Stimulated activated CD4-positive, alpha-beta T cell treated with anti-CD3 and anti-CD28 coated beads, TNF-alpha, amount 100 ng/mL, for 4 hours (primary cell): ENCODE measurements around the gene ASTN2.

Experiments
- DNase-seq, 3 experiments: peaks; one replicate each; pipeline ENCODE4 v3.0.0-alpha.2; 2020; ENCODE audit warnings: low read depth in 3 of 3

The ASTN2 gene

DNA sequence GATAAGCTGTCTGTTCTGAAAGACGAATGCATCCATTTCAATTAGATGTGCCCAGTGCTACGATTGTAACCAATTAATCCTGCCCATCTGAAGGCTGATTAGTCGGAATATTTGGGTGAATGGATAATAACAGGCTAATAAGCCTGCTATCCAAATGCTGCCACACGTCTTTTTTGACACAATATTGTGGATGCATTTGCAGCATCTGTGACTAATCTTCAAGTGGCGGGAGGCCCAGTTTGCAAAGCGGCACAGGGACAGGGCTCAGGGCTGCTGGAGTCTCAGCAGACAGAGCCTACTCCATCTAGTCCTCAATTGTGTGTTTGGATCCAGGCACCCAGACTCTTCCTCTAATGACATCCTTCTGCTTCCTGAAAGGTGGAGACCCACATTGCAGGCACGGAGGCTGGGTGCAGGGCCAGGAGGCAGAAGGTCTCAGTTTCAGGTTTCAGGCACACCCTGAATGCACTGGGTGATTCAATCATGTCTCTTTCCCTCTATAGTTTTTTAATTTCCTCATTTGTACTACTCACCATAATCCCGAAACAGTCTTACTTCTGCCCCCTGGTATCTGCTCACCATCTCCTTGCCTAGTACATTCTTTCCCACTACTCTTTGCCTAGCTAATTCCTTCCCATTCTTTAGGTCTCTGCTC, 169.6 kb downstream of the ASTN2 start:
- no peak for DNase-seq

DNA sequence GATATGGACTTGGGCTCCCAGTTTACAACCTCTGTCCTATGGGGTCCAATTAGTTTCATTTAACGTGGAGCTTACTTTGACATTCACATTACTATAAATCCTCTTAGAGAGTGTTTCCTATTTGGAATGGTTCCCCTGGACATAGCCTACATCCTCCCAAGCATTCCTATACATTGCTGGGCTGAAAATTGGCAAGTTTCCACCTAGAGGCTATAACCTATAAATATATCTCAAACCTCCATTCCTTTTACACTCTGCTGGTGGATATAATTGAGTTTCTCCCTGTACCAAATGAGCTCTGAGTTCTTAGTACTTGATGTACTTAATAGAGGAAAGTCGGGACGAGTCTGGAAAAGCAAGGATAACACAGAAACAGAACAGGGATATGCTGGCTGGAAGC, 172.8 kb downstream of the ASTN2 start:
- DNase-seq: no peak

DNA sequence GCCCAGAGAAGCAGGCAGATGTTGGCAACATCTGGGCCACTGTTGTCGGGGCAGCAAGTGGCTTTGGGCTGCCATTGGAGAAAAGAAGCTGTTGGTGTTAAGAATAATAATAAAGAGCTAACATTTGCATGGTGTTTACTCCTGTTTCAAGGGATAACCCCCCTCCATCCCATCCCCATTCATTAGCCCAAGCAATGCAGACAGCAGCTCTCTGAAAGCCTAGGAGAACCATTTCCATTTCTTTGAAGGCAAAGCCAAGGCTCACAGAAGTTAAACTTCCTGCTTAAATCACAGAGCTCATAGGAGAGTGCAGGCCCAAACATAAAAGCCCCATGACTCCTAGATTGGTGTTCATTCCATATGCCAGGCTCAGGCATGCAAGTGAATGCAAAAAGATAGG, 175.4 kb downstream of the ASTN2 start:
- no peak for DNase-seq

DNA sequence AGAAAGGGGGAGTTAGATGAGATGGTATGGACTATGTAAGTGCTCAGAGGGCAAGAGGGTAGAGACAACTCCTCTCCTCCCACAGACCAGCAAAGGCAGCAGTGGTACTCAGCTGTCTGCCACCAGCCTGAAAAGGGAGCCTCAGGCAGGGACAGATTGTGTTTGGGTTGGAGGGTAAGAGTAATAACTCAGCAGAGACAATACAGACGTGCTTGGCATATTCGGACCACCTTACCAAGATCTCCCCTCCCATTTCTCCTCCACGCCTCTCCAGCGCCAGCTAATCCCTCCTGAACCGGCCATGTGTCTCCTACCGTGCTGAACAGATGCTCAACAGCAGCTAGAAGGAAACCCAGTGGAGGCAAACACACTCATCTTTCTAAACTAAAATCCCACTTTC, 180.8 kb downstream of the ASTN2 start:
- no peak for DNase-seq

DNA sequence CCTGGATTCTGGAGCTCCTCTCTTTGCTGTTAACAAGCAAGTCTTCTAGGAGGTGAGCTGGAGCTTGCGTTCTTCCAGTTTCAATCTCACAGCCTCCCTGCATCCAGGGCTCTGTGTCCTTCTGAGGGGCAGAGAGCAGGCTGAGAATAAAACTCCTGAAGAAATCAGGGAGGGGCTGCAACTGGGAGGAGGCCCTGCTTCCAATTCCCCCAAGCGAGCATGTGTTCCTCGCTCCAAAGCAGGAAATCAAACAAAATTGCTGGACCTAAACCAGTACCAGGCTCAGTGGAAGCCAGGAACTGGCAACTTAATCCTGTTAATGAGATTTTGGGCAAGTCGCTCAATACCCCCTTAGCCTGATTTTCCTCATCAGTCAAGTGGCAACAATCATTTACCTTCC, 181.8 kb downstream of the ASTN2 start:
- no peak for DNase-seq

DNA sequence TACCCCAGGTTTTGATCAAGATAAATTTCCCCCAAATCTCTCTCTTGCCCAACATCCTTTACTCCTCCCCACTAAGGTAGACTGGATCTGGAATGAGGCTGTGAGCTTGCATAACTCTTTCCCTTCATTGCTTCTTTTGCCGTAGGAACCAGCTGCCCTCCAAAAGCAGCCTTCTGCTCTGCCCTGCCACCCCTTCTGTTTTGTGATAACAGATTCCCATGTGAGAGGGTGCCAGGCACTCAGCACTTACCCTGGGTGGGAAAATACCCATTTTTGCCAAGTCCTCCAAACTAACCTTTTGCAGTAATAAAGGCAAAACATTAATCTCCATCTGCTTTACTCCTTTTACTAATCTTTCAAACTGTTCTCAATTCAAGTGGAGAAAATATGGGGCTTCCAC, 182.6 kb downstream of the ASTN2 start:
- DNase-seq: no peak

DNA sequence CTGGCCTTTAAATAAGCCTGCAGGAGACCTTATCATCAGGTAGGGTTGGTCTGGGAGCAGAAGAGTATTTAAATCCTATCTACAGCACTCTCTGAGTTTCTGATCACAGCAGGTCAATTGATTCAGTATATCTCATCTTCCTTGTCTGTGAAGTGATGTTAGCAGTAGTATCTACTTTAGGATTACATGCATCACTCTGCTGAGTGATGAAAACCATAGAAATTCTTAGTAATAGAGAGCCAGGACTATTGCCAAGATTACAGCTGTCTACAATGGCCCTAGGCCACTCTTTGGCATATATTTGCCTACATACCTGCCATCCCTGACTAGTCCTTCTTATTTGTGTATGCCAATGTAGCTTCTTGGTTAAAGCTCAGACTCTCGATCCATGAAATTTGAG, 183.8 kb downstream of the ASTN2 start:
- no peak for DNase-seq

DNA sequence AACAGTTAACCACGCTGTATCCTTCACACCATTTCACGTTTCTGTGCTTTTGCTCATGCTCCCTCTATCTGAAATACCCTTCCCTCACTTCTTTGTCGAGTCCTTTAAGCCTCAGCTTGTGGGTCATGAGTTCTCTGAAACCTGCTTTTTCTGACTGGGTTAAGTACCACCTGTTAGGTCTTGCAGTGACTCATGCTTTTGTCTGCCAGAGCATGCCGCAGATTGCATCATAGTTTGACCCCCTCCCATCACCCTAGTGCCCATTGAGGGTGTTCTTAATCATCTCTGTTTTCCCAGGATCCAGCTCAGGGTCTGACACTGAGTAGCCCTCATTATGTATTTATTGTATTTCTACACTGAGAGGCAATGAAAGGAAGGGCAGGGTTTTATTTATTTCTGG, 190.2 kb downstream of the ASTN2 start:
- no peak for DNase-seq

DNA sequence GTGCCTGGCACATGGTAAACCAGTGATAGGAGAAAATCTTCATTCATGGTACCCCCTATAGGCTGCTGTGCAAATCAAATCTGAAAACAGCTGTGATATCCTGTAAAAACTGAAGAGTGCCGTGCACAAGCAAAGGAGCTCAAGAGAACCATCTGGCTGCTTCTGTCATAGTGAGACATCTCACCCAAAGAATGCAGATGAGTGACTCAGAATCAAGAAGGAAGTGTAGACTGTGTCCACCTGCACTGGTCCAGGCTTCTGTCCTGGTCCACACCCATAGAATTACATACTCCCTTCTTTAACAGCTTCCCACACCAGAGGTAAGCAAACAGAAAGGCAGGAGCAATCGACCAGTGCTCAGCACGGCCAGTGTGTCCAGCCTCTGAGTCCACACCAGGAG, 195.9 kb downstream of the ASTN2 start:
- no peak for DNase-seq

DNA sequence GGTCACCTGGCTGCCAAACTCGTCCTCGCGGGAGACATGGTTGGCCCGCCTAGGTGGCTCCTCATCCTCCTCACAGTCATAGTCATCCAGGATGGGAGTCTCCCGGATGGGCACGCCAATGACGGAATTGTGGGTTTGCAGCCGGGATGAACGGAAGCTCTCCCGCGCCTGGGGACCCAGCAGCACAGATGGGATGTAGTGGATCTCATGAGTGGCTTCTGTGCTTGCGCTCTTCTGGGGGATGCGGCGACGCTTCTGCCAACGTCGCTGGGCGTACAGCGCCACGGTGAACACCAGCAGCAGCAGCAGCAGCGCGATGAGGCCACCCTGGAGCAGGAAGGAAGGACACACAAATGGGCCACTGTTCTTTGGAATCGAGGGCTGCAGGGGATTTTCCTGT, 200.4 kb downstream of the ASTN2 start:
- no peak for DNase-seq

DNA sequence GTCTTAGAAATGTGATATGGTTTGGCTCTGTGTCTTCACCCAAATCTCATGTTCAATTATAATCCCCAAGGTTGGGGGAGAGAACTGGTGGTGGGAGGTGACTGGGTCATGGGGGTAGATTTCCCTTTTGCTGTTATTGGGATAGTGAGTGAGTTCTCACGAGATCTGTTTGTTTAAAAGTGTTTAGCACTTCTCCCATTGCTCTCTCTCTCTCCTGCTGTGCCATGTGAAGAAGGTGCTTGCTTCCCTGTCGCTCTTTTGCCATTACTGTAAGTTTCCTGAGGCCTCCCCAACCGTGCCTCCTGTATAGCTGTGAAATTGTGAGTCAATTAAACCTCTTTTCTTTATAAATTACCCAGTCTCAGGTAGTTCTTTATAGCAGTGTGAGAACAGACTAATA, 203.6 kb downstream of the ASTN2 start:
- no peak for DNase-seq

DNA sequence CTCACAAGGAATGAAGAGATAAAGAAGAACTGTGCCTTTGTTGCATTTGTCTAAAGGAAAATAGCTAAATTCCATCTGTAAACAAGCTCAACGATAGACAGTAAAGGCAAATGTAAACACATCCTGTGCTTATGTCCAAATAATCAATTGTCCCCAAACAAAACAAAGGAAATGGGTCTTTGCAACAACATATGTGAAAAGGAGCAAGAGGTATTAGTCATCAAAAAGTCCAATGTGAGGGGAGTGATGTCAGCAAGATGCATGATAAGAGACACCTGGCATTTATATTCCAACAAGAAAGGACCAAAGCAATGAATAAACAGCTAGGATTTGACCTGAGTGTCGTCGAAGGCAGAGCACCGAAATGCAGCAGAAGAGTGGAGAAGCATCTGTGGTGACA, 209.1 kb downstream of the ASTN2 start:
- DNase-seq: no peak

DNA sequence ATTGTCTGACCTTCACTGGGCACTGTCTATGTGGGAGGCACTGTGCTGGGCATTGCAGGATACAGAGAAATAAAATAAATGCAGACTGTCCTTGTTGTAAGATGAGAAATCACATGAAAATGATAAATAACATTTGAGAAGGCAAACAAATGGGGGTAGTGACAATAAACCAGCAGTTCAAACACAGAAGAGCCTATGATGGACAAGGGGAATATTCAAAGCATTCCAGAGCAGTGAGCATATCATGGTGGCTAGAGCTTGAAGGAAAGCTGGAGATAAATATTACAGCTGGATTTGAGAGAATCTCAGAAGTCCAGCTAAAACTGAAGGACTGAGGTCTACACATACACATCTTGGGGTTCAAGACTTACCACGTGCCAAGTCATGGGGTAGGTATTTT, 209.9 kb downstream of the ASTN2 start:
- no peak for DNase-seq

DNA sequence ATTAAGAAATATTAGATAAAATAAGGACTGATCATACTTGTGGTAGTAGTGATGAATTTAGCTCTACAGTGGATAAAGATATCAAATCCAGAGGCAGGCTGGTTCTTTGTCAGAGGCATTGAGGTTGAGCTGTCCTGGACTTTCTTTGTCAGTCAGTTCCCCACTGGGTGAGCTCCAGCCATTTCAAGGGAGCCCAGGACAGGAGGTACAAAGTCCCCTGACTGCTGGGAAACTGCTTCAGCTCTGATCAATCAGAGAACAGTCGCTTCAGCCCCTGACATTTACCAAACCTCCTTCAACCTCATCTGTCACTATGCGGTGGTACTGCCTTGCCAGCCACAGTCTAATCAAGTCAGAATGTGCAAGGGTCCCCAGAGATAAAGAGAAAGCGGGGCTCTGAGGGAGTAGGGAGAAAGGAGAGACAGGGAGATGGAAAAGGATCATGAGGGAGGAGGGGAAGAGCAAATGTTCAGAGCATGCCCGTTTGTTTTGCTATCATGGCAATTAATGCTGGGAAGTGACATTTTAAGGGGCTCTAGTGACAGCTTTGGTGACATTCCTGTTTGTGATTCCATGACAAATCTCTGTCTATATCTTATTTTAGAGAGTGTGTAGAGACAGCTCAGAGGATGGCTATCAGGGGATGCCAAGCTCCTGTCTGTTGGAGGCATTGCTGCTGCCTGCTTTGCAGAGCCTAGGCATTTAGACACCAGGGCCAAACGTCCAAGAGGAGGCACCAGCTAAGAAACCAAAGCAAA, 223.2 kb downstream of the ASTN2 start:
- no peak for DNase-seq

DNA sequence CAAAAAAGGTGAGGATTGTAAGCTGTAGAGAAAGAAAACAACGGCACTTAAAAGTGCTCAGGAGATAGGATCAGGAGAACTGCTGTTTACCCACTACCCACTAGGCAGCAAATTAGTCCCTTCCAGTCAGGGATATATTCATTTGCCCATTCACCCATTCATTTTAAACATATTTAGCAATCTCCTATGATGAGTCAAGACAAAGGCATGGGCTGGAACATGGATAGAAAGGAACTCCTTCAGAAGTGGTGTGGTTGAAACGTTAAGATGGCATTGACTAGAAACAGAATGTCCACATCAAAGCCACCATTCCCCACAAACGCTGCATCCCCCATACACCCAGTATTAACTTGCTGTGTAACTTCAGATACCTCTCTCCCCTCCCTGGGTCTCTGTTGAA, 225.7 kb downstream of the ASTN2 start:
- no peak for DNase-seq

DNA sequence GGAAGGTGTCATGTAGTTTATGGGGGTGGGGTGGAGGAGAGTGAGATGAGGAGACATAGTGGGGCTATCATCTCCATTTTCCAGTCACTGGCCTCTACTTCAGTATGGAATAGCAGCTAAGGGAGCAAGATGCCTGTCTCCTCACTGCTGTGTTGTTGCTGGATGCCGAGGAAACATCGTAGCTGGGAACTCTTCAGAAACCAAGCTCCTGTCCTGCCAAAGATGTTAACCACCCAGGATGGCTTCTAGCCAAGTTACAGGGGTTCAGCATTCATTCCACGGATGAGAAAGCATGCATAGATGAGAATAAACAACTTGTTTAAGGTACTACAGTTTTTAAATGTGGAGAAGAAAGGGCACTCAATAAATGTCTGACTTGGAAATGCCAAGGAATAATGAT, 226.5 kb downstream of the ASTN2 start:
- DNase-seq: no peak

DNA sequence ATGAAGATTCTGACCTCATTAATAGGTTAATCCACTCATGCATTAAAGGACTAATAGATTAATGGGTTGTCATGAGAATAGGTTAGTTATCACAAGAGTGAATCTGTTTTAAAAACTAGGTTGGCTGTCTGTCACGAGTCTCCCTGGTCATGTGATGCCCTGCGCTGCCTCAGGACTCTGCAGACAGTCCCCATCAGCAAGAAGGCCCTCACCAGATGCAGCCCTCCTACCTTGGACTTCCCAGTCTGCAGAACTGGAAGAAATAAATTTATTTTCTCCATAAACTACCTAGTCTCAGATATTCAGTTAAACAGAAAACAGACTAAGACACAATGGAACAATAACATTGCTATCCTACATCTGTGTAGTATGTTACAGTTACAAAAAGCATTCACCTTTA, 227.4 kb downstream of the ASTN2 start:
- no peak for DNase-seq

DNA sequence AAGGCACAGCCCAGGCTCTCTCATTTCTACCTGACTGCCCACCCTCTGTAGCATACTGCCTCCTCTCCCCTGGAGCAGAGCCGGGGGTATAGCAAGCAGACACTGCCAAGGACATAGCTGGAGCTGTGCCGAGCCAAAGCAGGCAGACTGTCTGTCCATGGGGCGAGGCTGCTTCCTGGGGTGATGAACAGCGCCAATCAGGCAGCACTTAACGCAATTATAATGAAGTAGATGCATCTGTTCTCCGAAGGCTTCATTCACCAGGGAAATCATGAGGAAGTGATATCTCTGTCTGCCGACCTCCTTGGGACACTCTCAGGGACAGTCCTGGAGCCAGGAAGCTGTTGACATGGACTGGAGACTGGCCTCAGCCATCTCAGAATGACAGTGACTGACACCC, 230.7 kb downstream of the ASTN2 start:
- DNase-seq: no peak

DNA sequence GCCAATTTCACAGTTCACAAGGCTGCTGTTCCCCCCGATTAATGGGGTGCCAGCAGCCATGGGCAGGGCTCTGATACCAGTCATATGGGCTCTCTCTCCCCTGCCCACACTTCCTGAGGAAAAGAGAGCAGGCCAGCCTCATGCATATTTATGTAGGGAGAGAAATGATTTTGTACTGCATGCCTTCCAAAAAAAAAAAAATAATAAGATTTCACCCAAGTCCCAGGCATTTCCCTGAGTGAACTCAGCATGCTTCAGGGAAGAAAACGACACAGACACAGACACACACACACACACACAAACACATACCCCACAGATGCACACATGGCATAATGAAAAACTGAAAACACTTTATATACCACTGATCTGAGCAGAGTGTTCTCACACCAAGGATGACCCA, 232.8 kb downstream of the ASTN2 start:
- DNase-seq: no peak

DNA sequence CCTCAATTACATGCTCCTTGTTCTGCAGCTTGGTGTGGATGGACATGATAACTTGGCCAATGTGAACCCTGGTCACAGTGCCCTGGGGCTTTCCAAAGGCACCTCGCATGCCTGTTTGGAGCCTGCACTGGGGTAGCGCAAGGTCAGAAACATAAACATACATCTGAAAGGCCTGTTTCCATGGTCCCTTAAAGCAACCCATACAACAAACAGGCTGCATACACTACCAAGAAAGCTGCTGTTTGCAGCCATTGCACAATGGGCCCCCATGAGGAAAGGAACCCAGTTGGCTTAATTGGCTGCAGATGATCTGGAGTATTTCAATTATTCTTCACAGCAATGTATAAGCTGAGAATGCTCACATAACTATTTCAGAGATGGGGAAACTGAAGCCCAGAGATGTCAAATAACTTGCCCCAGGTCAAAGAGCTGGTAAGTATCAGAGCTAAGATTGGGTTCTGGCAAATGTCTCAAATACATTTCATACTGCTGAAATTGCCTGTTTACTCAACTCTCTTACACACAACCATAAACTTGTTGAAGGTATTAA, 233.9 kb downstream of the ASTN2 start:
- DNase-seq: no peak

DNA sequence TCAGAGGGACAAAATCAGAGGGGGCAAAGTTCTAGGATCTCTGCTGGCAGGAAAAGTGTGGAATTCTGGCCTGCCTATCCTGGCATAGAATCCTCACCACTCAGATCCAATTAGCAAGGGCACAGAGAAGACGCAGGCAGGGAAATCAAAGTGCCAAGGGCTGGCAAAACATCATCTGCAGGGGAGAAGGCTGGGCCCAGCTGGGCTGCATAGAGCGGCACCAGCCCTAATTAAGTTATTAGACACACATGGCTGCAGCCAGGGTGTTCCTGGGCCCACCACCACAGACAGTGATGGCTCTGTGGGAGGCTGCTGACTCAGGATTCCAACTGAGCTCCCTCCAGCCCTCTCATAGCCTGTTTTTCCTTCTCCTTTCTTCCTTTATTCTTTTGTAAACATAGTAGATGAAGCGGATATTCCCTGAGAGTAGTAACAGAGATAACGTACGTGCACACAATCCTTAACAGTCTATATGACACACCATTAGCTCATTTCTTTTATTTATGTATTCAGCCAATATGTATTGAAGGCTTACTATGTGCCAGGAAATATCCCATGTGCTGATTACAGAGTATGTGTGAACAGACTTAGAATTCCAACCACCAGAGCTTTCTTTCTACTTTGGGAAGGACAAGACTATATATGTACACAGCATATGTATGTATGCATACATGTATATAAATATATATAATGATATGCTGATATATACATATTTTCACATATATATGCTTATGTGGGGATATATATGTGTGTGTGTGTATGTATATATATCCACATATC, 236.1 kb downstream of the ASTN2 start:
- no peak for DNase-seq

DNA sequence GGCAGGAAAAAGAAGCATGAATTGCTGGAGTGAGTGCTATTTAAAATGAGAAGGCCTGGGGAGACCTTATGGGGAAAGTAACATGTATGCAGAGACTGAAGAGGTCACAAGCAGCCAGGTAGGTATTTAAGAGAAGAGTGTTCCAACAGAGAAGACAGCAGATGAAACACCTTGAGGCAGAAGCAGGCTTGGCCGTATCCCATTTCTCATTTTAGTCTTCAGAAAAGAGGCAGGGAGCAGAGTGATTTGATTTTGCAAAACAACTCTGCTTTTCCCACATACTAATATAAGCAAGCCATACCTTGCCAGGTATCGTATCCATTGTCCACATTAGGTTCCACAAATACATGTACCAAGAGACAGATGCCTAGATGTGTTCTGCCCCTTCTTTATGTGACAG, 244.3 kb downstream of the ASTN2 start:
- DNase-seq: no peak
